Neuronal stem cell (in vitro differentiated cells): ENCODE data around the gene CETP.

Experiments used
- DNase-seq: peaks from one replicate; pipeline ENCODE4 v3.0.0-alpha.2; 2013; ENCODE audit warnings: low spot score
- H2AFZ ChIP-seq: one replicate; pipeline ENCODE4 v1.6.1; 2013; ENCODE audit warnings: mild to moderate bottlenecking, low read length, inconsistent platforms
- H2AK5ac ChIP-seq: 2 replicates; pipeline ENCODE4 v1.6.1; 2013; ENCODE audit warnings: low read depth, mild to moderate bottlenecking, inconsistent platforms, low read length, moderate library complexity, mixed read lengths
- H2BK120ac ChIP-seq: 2 replicates; pipeline ENCODE4 v1.6.1; 2013; ENCODE audit warnings: low read depth, mild to moderate bottlenecking, inconsistent platforms, low read length, moderate library complexity, mixed read lengths
- H2BK12ac ChIP-seq: one replicate; pipeline ENCODE4 v1.6.1; 2013; ENCODE audit warnings: low read length, inconsistent platforms
- H2BK15ac ChIP-seq: 2 replicates; pipeline ENCODE4 v1.6.1; 2013; ENCODE audit warnings: mild to moderate bottlenecking, low read length, inconsistent platforms, mixed read lengths
- H2BK5ac ChIP-seq: one replicate; pipeline ENCODE4 v1.6.1; 2013; ENCODE audit warnings: inconsistent platforms, mild to moderate bottlenecking, low read length, moderate library complexity
- H3K14ac ChIP-seq: one replicate; pipeline ENCODE4 v1.6.1; 2013; ENCODE audit warnings: low read length, inconsistent platforms
- H3K18ac ChIP-seq: 2 replicates; pipeline ENCODE4 v1.6.1; 2013; ENCODE audit warnings: low read length, inconsistent platforms
- H3K23ac ChIP-seq: 2 replicates; pipeline ENCODE4 v1.6.1; 2013; ENCODE audit warnings: low read depth, mild to moderate bottlenecking, mixed read lengths, low read length, inconsistent platforms; ENCODE audit not compliant: poor library complexity
- H3K27ac ChIP-seq: replicated peaks from 3 replicates; pipeline ENCODE4 v1.5.1; 2013; ENCODE audit warnings: low read length, inconsistent platforms
- H3K27me3 ChIP-seq, 3 experiments: 2 replicates each; pipeline ENCODE4 v1.6.1; 2013; ENCODE audit warnings: low read length in 3 of 3, mild to moderate bottlenecking in 2 of 3, inconsistent platforms in 1 of 3, low read depth in 1 of 3, mixed read lengths in 1 of 3, moderate library complexity in 1 of 3; ENCODE audit not compliant: control insufficient read depth in 3 of 3, insufficient read depth in 3 of 3
- H3K36me3 ChIP-seq, 2 donors: replicated peaks in 1 of 2; 2 replicates each; pipeline ENCODE4 v1.6.1; 2013; ENCODE audit warnings: low read length in 2 of 2; ENCODE audit not compliant: control insufficient read depth in 2 of 2, insufficient read depth in 2 of 2
- H3K4ac ChIP-seq: 2 replicates; pipeline ENCODE4 v1.6.1; 2013; ENCODE audit warnings: inconsistent platforms, mild to moderate bottlenecking, low read length, moderate library complexity
- H3K4me1 ChIP-seq, 2 donors: 1 replicate in 1 of 2; 2 replicates in 1 of 2; pipeline ENCODE4 v1.6.1; 2013; ENCODE audit warnings: low read length in 2 of 2, low read depth in 1 of 2; ENCODE audit not compliant: control insufficient read depth in 2 of 2, insufficient read depth in 1 of 2
- H3K4me2 ChIP-seq: one replicate; pipeline ENCODE4 v1.6.1; 2013; ENCODE audit warnings: mild to moderate bottlenecking, low read length, inconsistent platforms; ENCODE audit not compliant: insufficient read depth, poor library complexity, severe bottlenecking
- H3K4me3 ChIP-seq, 2 donors: 2 replicates each; pipeline ENCODE4 v1.5.1; 2013; ENCODE audit warnings: low read length in 2 of 2, mild to moderate bottlenecking in 2 of 2, inconsistent platforms in 1 of 2, moderate library complexity in 1 of 2
- H3K79me1 ChIP-seq: one replicate; pipeline ENCODE4 v1.6.1; 2013; ENCODE audit warnings: low read depth, mild to moderate bottlenecking, inconsistent platforms, low read length, moderate library complexity
- H3K9ac ChIP-seq: one replicate; pipeline ENCODE4 v1.6.1; 2013; ENCODE audit warnings: mild to moderate bottlenecking, low read depth, low read length, inconsistent platforms; ENCODE audit not compliant: poor library complexity
- H3K9me3 ChIP-seq, 2 donors: replicated peaks in 1 of 2; 2 replicates each; pipeline versions ENCODE3 to v1.6.1; 2013; ENCODE audit warnings: low read length in 2 of 2, mild to moderate bottlenecking in 2 of 2, inconsistent platforms in 1 of 2, low read depth in 1 of 2, mixed read lengths in 1 of 2, moderate library complexity in 1 of 2; ENCODE audit not compliant: control insufficient read depth in 2 of 2, insufficient read depth in 1 of 2
- H4K8ac ChIP-seq: one replicate; pipeline ENCODE4 v1.6.1; 2013; ENCODE audit warnings: low read depth, mild to moderate bottlenecking, inconsistent platforms, low read length, moderate library complexity
- H4K91ac ChIP-seq: one replicate; pipeline ENCODE4 v1.6.1; 2013; ENCODE audit warnings: low read length, low read depth, mild to moderate bottlenecking, inconsistent platforms; ENCODE audit not compliant: poor library complexity
- WGBS, 2 donors: extraction: QIAGEN DNeasy Blood & Tissue Kit; methylation state at CpG; one replicate each; pipeline ENCODE4 v1.1.7; 2013; ENCODE audit warnings: missing lambda C conversion rate in 2 of 2, mixed read lengths in 1 of 2; ENCODE audit not compliant: insufficient read length in 2 of 2, insufficient replicate concordance in 1 of 2; ENCODE audit errors: extremely low coverage in 2 of 2; 5-methylcytosine and 5-hydroxymethylcytosine counted together

CETP gene

DNA sequence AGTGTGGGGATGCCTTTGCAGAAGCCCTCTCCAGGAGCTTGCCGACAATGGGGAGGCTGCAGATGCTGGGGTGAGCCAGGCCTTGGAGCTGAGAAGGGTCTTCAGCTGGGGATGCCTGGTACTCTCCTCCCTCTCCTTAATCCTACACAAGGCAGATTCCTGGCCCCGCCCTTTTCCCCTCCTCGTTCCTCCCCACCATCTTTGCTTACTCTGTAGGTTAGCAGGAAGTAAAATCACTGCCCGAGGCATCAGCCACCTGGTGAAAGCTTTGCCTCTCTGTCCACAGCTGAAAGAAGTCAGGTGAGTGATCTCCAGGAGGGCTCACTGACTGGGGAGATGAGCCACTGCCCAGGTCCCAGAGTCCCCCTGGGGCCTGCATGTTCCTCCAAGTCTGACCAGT is 66.3 kb downstream of the CETP start:
- DNase-seq, result no peak
- no CpG with 5 or more reads among the region's 4 CpGs for WGBS, 2 donors

DNA sequence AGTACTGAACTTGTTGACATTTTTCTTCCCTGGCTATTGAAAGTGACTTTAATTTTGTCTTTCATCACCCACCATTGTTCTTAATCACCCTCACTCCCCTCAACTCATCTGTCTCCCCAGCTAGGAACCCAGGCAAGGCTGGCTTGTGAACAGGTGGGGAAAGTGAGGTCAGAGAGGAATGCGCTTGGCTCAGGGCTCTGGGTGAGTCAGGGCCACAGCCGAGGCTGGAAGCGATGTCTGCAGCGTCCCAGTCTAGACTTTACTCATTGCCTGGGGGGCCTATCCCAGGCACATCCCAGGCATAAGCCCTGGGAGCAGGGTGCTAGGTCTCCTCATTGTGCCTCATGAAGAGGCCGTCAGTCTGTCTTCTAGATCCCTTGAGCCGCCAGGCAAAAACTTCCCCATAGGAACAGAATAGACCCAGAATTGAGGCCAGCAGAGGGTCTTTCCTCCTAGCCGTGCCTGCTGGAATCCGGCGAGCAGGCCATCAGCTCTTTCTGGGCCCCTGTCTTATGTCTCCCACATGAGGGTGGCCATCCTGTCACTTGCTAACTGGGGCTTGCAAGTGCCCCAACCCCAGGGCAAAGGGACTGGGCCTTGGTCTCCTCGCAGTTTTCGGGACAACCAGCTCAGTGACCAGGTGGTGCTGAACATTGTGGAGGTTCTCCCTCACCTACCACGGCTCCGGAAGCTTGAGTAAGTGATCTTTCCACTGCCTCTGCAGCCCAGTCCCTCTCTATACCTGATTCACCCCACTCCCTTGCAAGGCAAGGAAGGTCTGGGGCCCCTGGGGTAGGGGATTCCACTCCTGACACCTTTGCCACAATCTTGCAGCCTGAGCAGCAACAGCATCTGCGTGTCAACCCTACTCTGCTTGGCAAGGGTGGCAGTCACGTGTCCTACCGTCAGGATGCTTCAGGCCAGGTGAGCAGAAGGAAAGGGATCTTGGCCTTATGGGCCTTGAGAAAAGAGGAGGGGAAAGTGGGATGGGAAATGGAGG is 67.7 kb downstream of the CETP start:
- Histone ChIP-seq H3K14ac (no peak overlapping the region), H3K79me1 (no peaks in the 10 kb centered on the region), H3K4me3 (no peak overlapping the region), H3K27me3 (peaks cover 0 to 23% (median 0%) of the 10 kb centered on the region in 3 experiments), H3K9ac (peak overlapping the region; percentile 22), H3K23ac (no peak overlapping the region), H2BK15ac (no peak overlapping the region), H3K27ac (no peak overlapping the region), H3K36me3 (no peaks in the 10 kb centered on the region), H2BK12ac (no peak overlapping the region), H3K4me2 (no peak overlapping the region), H2BK5ac (no peak overlapping the region), H4K8ac (no peak overlapping the region), H2AFZ (no peak overlapping the region), H3K9me3 (no peaks in the 10 kb centered on the region), H2AK5ac (no peak overlapping the region), H2BK120ac (no peak overlapping the region), H3K18ac (peak overlapping the region; percentile 25), H3K4me1 (peaks cover 0 to 2% of the 10 kb centered on the region in 2 donors), H3K4ac (no peak overlapping the region), H4K91ac (no peak overlapping the region)
- no peak for DNase-seq
- no CpG with 5 or more reads among the region's 16 CpGs for WGBS, 2 donors

More for the DNA sequence above, 66.3 kb downstream of the CETP start:
- Histone ChIP-seq H3K4me1 (peaks cover 0 to 2% of the 10 kb centered on the region in 2 donors), H3K27me3 (peaks cover 0 to 20% (median 0%) of the 10 kb centered on the region in 3 experiments), H3K36me3 (no peaks in the 10 kb centered on the region), H3K4me2 (no peak overlapping the region), H3K27ac (no peak overlapping the region), H3K18ac (no peak overlapping the region), H2BK5ac (no peak overlapping the region), H3K79me1 (no peaks in the 10 kb centered on the region), H3K4ac (no peak overlapping the region), H4K91ac (no peak overlapping the region), H2AK5ac (no peak overlapping the region), H3K4me3 (no peak overlapping the region), H2BK15ac (no peak overlapping the region), H2BK120ac (no peak overlapping the region), H2BK12ac (no peak overlapping the region), H3K14ac (no peak overlapping the region), H2AFZ (no peak overlapping the region), H3K9ac (no peak overlapping the region), H3K9me3 (no peaks in the 10 kb centered on the region), H4K8ac (no peak overlapping the region), H3K23ac (no peak overlapping the region)

- H3K23ac ChIP-seq, result no peak overlapping the region
Observed at GRCh38 chr16:57030346-57030902, 68.7 kb downstream of the CETP start.

GRCh38 chr16:57031156-57031555 is 69.4 kb downstream of the CETP start:
- Histone ChIP-seq H3K36me3 (no peaks in the 10 kb centered on the region), H3K23ac (no peak overlapping the region), H3K27me3 (peaks cover 0 to 32% (median 0%) of the 10 kb centered on the region in 3 experiments), H3K4me3 (no peak overlapping the region), H3K79me1 (no peaks in the 10 kb centered on the region), H3K4me1 (peaks cover 0 to 2% of the 10 kb centered on the region in 2 donors), H3K4ac (no peak overlapping the region), H3K9ac (no peak overlapping the region), H3K27ac (no peak overlapping the region), H2BK120ac (no peak overlapping the region), H3K18ac (no peak overlapping the region), H4K8ac (no peak overlapping the region), H2AFZ (no peak overlapping the region), H4K91ac (no peak overlapping the region), H2AK5ac (no peak overlapping the region), H3K9me3 (no peaks in the 10 kb centered on the region), H3K14ac (no peak overlapping the region), H2BK12ac (no peak overlapping the region), H3K4me2 (no peak overlapping the region), H2BK15ac (no peak overlapping the region), H2BK5ac (no peak overlapping the region)
- no CpG with 5 or more reads among the region's 4 CpGs for WGBS, 2 donors
- DNase-seq, result no peak

More at GRCh38 chr16:57030346-57030902, 68.7 kb downstream of the CETP start:
- H3K4ac ChIP-seq, result no peak overlapping the region
- no peak overlapping the region for H3K4me3 ChIP-seq
- no peaks in the 10 kb centered on the region for H3K79me1 ChIP-seq
- H2BK120ac ChIP-seq, result no peak overlapping the region
- H3K36me3 ChIP-seq, result no peaks in the 10 kb centered on the region
- H4K91ac ChIP-seq, result no peak overlapping the region
- H3K4me1 ChIP-seq, result peaks cover 0 to 2% of the 10 kb centered on the region in 2 donors
- no peak overlapping the region for H3K27ac ChIP-seq
- no peak overlapping the region for H4K8ac ChIP-seq
- peaks cover 0 to 30% (median 0%) of the 10 kb centered on the region in 3 experiments for H3K27me3 ChIP-seq
- no peak overlapping the region for H3K9ac ChIP-seq
- no peak overlapping the region for H3K4me2 ChIP-seq
- H2BK15ac ChIP-seq, result no peak overlapping the region
- H2BK12ac ChIP-seq, result no peak overlapping the region
- WGBS, 2 donors, result no CpG with 5 or more reads among the region's 2 CpGs
- no peak overlapping the region for H2AFZ ChIP-seq
- H3K9me3 ChIP-seq, result no peaks in the 10 kb centered on the region
- H2BK5ac ChIP-seq, result no peak overlapping the region
- H2AK5ac ChIP-seq, result no peak overlapping the region
- no peak for DNase-seq
- H3K18ac ChIP-seq, result no peak overlapping the region
- H3K14ac ChIP-seq, result no peak overlapping the region
